Adrenal gland (tissue), 5 donors: Measurements from ENCODE around the gene EZH1.

Source experiments
- POLR2A ChIP-seq, 2 donors: fragments of 450-650 bp; IDR thresholded peaks; one replicate each; pipeline ENCODE4 v1.6.1; 2017; ENCODE audit warnings: antibody characterized with exemption in 2 of 2, mild to moderate bottlenecking in 2 of 2, moderate library complexity in 1 of 2
- TF ChIP-seq, protein P1 (sequence below), 6 experiments: fragments of 450-650 bp in 4 of 6; fragments of 200-600 bp in 2 of 6; sonication (generic) in 1 of 6; IDR thresholded peaks; 1 replicate in 5 of 6; 2 replicates in 1 of 6; pipeline versions ENCODE4 v1.5.1 to v1.8.0; 2016 to 2021; ENCODE audit warnings: antibody characterized with exemption in 6 of 6, mild to moderate bottlenecking in 2 of 6, moderate library complexity in 1 of 6
- donor health status: DM: no; HTN: no; CAD: no.

DNA sequence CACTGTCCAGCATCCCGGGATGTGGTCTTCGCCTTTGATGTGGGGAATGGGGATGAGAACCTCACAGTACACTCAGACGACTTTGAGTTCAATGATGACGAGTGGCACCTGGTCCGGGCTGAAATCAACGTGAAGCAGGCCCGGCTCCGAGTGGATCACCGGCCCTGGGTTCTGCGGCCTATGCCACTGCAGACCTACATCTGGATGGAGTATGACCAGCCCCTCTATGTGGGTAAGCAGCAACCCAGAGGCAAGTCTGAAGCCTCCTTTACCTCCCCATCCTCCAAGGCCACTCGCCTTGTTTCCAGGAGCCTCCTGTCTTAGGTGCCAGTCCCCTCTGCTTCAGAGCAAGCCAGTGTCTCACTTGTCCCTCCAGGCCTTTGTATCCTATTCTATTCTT lies 52.4 kb downstream of the EZH1 start:
- TF ChIP-seq, protein P1, sequence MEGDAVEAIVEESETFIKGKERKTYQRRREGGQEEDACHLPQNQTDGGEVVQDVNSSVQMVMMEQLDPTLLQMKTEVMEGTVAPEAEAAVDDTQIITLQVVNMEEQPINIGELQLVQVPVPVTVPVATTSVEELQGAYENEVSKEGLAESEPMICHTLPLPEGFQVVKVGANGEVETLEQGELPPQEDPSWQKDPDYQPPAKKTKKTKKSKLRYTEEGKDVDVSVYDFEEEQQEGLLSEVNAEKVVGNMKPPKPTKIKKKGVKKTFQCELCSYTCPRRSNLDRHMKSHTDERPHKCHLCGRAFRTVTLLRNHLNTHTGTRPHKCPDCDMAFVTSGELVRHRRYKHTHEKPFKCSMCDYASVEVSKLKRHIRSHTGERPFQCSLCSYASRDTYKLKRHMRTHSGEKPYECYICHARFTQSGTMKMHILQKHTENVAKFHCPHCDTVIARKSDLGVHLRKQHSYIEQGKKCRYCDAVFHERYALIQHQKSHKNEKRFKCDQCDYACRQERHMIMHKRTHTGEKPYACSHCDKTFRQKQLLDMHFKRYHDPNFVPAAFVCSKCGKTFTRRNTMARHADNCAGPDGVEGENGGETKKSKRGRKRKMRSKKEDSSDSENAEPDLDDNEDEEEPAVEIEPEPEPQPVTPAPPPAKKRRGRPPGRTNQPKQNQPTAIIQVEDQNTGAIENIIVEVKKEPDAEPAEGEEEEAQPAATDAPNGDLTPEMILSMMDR (IDR thresholded peaks at IDR 0.05), result no peak
- TF ChIP-seq POLR2A (IDR thresholded peaks at IDR 0.05), result no peak
